Fibroblast of the aortic adventitia (primary cell): ENCODE results near the gene CACTIN. TPM values are rescaled to one million over a fixed set of nuclear protein-coding genes. Genes with fewer than 3 reads are reported as not detected.
A peak's percentile ranks its signal among the peaks of the same experiment; 100 is the strongest.

Source experiments
- DNase-seq: peaks from one replicate; pipeline ENCODE4 v3.0.0-alpha.2; 2010; ENCODE audit warnings: low read depth
- H3K4me3 ChIP-seq: 2 replicates; pipeline ENCODE4 v1.5.1; 2011; ENCODE audit warnings: low read depth, mild to moderate bottlenecking, control low read depth, low read length, moderate library complexity
- CTCF ChIP-seq: IDR thresholded peaks from 2 replicates; pipeline ENCODE4 v1.5.1; 2011; ENCODE audit warnings: mild to moderate bottlenecking, low read length, control low read depth, inconsistent platforms; ENCODE audit not compliant: insufficient read depth
- total RNA-seq: library from RNA; depleted of rRNA; stranded (reverse); fragments of >200 nt; gene quantifications from 2 replicates; pipeline ENCODE4 v1.2.3, GENCODE V29; 2012; ENCODE audit warnings: low replicate concordance

The CACTIN gene
- total RNA-seq, 1 donor, result 15.7 TPM

DNA sequence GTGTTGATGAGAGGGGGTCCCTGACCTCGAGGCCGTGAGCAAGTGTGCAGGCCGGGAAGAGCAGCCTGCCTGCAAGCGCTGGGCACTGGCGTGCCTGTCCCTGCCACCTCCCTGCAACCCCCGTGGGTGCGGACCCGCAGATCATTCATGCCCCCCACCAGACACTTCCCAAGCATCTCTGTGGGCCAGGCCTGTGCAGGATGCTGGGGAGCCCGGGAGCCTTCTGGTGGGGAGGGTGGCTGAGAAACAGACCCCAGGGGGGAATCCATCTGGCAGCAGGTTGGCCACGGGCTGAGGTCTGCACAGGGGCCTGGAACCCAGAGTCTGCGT, 18.4 kb upstream of the CACTIN start:
- no peak for DNase-seq
- H3K4me3 ChIP-seq, result no peak overlapping the region
- TF ChIP-seq CTCF, result no peak

- peak; percentile 39 for DNase-seq
- TF ChIP-seq CTCF, result no peak
- no peak overlapping the region for H3K4me3 ChIP-seq
Measured at GRCh38 chr19:3644351-3645066, 17.9 kb upstream of the CACTIN start.

- no peak for DNase-seq
- no peak for TF ChIP-seq CTCF
Measured at GRCh38 chr19:3643674-3644313, 17.2 kb upstream of the CACTIN start.

GRCh38 chr19:3642987-3643673, 16.5 kb upstream of the CACTIN start:
- DNase-seq, result no peak
- H3K4me3 ChIP-seq, result no peak overlapping the region
- no peak for TF ChIP-seq CTCF

More at GRCh38 chr19:3643674-3644313, 17.2 kb upstream of the CACTIN start:
- H3K4me3 ChIP-seq, result no peak overlapping the region

GRCh38 chr19:3642296-3642695, 15.7 kb upstream of the CACTIN start:
- no peak for DNase-seq
- H3K4me3 ChIP-seq, result no peak overlapping the region
- no peak for TF ChIP-seq CTCF

DNA sequence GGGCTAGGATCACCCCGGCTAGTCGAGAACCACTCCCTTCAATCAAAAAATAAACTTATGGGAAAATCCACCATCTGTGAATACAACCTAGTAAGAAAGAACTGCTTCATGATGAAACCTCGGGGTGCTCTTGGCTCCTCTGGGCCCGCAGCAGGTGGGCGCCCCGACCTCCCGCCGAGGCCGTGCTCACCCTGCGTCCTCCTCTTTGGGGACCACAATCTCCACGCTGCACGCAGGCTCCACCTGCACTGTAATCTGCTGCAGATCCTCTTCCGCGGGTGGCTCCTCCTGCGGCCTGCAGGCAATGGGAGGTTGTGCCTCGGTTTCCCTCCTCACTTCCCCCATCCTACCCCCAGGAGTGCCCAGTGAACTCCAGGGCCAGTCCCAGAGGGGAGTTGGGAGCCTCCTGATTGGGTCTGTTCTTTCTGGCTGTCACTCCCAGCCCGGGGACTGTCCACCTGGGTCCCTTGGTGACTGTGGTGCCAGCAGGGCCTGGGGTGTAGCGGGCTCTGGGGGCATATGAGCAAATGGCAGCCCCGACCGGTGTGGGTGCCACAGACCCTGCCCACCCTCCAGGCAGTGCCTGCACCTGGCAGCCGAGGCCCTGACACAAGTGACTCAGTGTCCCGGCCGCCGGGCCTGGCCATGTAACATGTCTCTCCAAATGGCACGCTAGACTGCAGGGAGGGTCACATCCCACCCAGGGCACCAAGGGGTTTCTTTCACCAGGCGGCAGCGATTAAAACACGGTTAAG, 15.1 kb upstream of the CACTIN start:
- no peak overlapping the region for H3K4me3 ChIP-seq
- TF ChIP-seq CTCF, result no peak
- DNase-seq, result no peak
